ENCODE results near the gene FBXL7. TPM values are rescaled to one million over a fixed set of nuclear protein-coding genes. Genes with fewer than 3 reads are reported as not detected.

The FBXL7 gene
- polyA plus RNA-seq, 4 donors, result 0.22 to 4.2 (median 2.7) TPM

- no peaks in the 10 kb centered on the region for H3K27me3 ChIP-seq (ENCODE audit: control insufficient read depth in 3 of 3, insufficient read depth in 3 of 3, low read length in 3 of 3)
- WGBS, 3 donors, result 72 to 84% (median 75%) methylated on average over 4 of the region's 4 CpGs
- no peak for DNase-seq
- FAIRE-seq, result no peak
- no peaks in the 10 kb centered on the region for H3K36me3 ChIP-seq (ENCODE audit: control insufficient read depth in 3 of 3, insufficient read depth in 2 of 3, low read depth in 1 of 3, low read length in 3 of 3)
- no peaks in the 10 kb centered on the region for H3K4me1 ChIP-seq (ENCODE audit: control insufficient read depth in 3 of 3, insufficient read depth in 2 of 3, low read depth in 1 of 3, low read length in 2 of 3)
- H3K9me3 ChIP-seq (ENCODE audit: control insufficient read depth in 2 of 2, insufficient read depth in 1 of 2, low read depth in 1 of 2, low read length in 1 of 2), result no peaks in the 10 kb centered on the region
- H3K27ac ChIP-seq (ENCODE audit: low read depth in 1 of 3, low read length in 2 of 3), result no peak overlapping the region
- H3K4me3 ChIP-seq (ENCODE audit: low read depth in 1 of 3, low read length in 3 of 3), result no peak overlapping the region
Observed at GRCh38 chr5:15833365-15833764, 333.4 kb downstream of the FBXL7 start.

GRCh38 chr5:15834596-15835245 is 334.7 kb downstream of the FBXL7 start:
- DNase-seq, result no peak
- Histone ChIP-seq H3K4me1 (ENCODE audit: control insufficient read depth in 3 of 3, insufficient read depth in 2 of 3, low read depth in 1 of 3, low read length in 2 of 3) (no peaks in the 10 kb centered on the region), H3K27me3 (ENCODE audit: control insufficient read depth in 3 of 3, insufficient read depth in 3 of 3, low read length in 3 of 3) (no peaks in the 10 kb centered on the region), H3K9me3 (ENCODE audit: control insufficient read depth in 2 of 2, insufficient read depth in 1 of 2, low read depth in 1 of 2, low read length in 1 of 2) (no peaks in the 10 kb centered on the region), H3K27ac (ENCODE audit: low read depth in 1 of 3, low read length in 2 of 3) (no peak overlapping the region), H3K36me3 (ENCODE audit: control insufficient read depth in 3 of 3, insufficient read depth in 2 of 3, low read depth in 1 of 3, low read length in 3 of 3) (no peaks in the 10 kb centered on the region), H3K4me3 (ENCODE audit: low read depth in 1 of 3, low read length in 3 of 3) (no peak overlapping the region)
- no peak for FAIRE-seq
- WGBS, 3 donors, result 43 to 44% (median 44%) methylated on average over 3 of the region's 3 CpGs

- no peaks in the 10 kb centered on the region for H3K27me3 ChIP-seq (ENCODE audit: control insufficient read depth in 3 of 3, insufficient read depth in 3 of 3, low read length in 3 of 3)
- H3K4me1 ChIP-seq (ENCODE audit: control insufficient read depth in 3 of 3, insufficient read depth in 2 of 3, low read depth in 1 of 3, low read length in 2 of 3), result no peaks in the 10 kb centered on the region
- no peaks in the 10 kb centered on the region for H3K9me3 ChIP-seq (ENCODE audit: control insufficient read depth in 2 of 2, insufficient read depth in 1 of 2, low read depth in 1 of 2, low read length in 1 of 2)
- DNase-seq (no peak), FAIRE-seq (no peak)
- no peak overlapping the region for H3K4me3 ChIP-seq (ENCODE audit: low read depth in 1 of 3, low read length in 3 of 3)
- no peak overlapping the region for H3K27ac ChIP-seq (ENCODE audit: low read depth in 1 of 3, low read length in 2 of 3)
- no peaks in the 10 kb centered on the region for H3K36me3 ChIP-seq (ENCODE audit: control insufficient read depth in 3 of 3, insufficient read depth in 2 of 3, low read depth in 1 of 3, low read length in 3 of 3)
- WGBS, 3 donors, result 88 to 89% (median 88%) methylated on average over 2 of the region's 2 CpGs
Observed at GRCh38 chr5:15835514-15835913, 335.5 kb downstream of the FBXL7 start.

- no peaks in the 10 kb centered on the region for H3K36me3 ChIP-seq (ENCODE audit: control insufficient read depth in 3 of 3, insufficient read depth in 2 of 3, low read depth in 1 of 3, low read length in 3 of 3)
- 33 to 41% (median 36%) methylated on average over 2 of the region's 2 CpGs for WGBS, 3 donors
- no peak overlapping the region for H3K4me3 ChIP-seq (ENCODE audit: low read depth in 1 of 3, low read length in 3 of 3)
- H3K27me3 ChIP-seq (ENCODE audit: control insufficient read depth in 3 of 3, insufficient read depth in 3 of 3, low read length in 3 of 3), result no peaks in the 10 kb centered on the region
- no peak for FAIRE-seq
- no peaks in the 10 kb centered on the region for H3K4me1 ChIP-seq (ENCODE audit: control insufficient read depth in 3 of 3, insufficient read depth in 2 of 3, low read depth in 1 of 3, low read length in 2 of 3)
- no peak overlapping the region for H3K27ac ChIP-seq (ENCODE audit: low read depth in 1 of 3, low read length in 2 of 3)
- H3K9me3 ChIP-seq (ENCODE audit: control insufficient read depth in 2 of 2, insufficient read depth in 1 of 2, low read depth in 1 of 2, low read length in 1 of 2), result peaks cover 0 to 8% of the 10 kb centered on the region in 2 donors
- DNase-seq, result no peak
Observed at GRCh38 chr5:15837551-15838289, 337.7 kb downstream of the FBXL7 start.

GRCh38 chr5:15844253-15844652 is 344.3 kb downstream of the FBXL7 start:
- Histone ChIP-seq H3K27me3 (ENCODE audit: control insufficient read depth in 3 of 3, insufficient read depth in 3 of 3, low read length in 3 of 3) (no peaks in the 10 kb centered on the region), H3K4me3 (ENCODE audit: low read depth in 1 of 3, low read length in 3 of 3) (no peak overlapping the region), H3K4me1 (ENCODE audit: control insufficient read depth in 3 of 3, insufficient read depth in 2 of 3, low read depth in 1 of 3, low read length in 2 of 3) (no peaks in the 10 kb centered on the region), H3K36me3 (ENCODE audit: control insufficient read depth in 3 of 3, insufficient read depth in 2 of 3, low read depth in 1 of 3, low read length in 3 of 3) (no peaks in the 10 kb centered on the region), H3K27ac (ENCODE audit: low read depth in 1 of 3, low read length in 2 of 3) (no peak overlapping the region), H3K9me3 (ENCODE audit: control insufficient read depth in 2 of 2, insufficient read depth in 1 of 2, low read depth in 1 of 2, low read length in 1 of 2) (peaks cover 0 to 8% of the 10 kb centered on the region in 2 donors)
- WGBS, 3 donors, result 57 to 75% (median 64%) methylated on average over 4 of the region's 4 CpGs
- FAIRE-seq (no peak), DNase-seq (no peak)

- Histone ChIP-seq H3K4me3 (ENCODE audit: low read depth in 1 of 3, low read length in 3 of 3) (no peak overlapping the region), H3K27ac (ENCODE audit: low read depth in 1 of 3, low read length in 2 of 3) (no peak overlapping the region), H3K4me1 (ENCODE audit: control insufficient read depth in 3 of 3, insufficient read depth in 2 of 3, low read depth in 1 of 3, low read length in 2 of 3) (no peaks in the 10 kb centered on the region), H3K9me3 (ENCODE audit: control insufficient read depth in 2 of 2, insufficient read depth in 1 of 2, low read depth in 1 of 2, low read length in 1 of 2) (peaks cover 0 to 8% of the 10 kb centered on the region in 2 donors), H3K36me3 (ENCODE audit: control insufficient read depth in 3 of 3, insufficient read depth in 2 of 3, low read depth in 1 of 3, low read length in 3 of 3) (no peaks in the 10 kb centered on the region), H3K27me3 (ENCODE audit: control insufficient read depth in 3 of 3, insufficient read depth in 3 of 3, low read length in 3 of 3) (no peaks in the 10 kb centered on the region)
- WGBS, 3 donors, result 80 to 95% (median 88%) methylated on average over 3 of the region's 3 CpGs
- no peak for FAIRE-seq
- no peak for DNase-seq
Observed at GRCh38 chr5:15844871-15845270, 344.9 kb downstream of the FBXL7 start.

- Histone ChIP-seq H3K27me3 (ENCODE audit: control insufficient read depth in 3 of 3, insufficient read depth in 3 of 3, low read length in 3 of 3) (no peaks in the 10 kb centered on the region), H3K4me1 (ENCODE audit: control insufficient read depth in 3 of 3, insufficient read depth in 2 of 3, low read depth in 1 of 3, low read length in 2 of 3) (no peaks in the 10 kb centered on the region), H3K9me3 (ENCODE audit: control insufficient read depth in 2 of 2, insufficient read depth in 1 of 2, low read depth in 1 of 2, low read length in 1 of 2) (no peaks in the 10 kb centered on the region), H3K4me3 (ENCODE audit: low read depth in 1 of 3, low read length in 3 of 3) (no peak overlapping the region), H3K27ac (ENCODE audit: low read depth in 1 of 3, low read length in 2 of 3) (no peak overlapping the region), H3K36me3 (ENCODE audit: control insufficient read depth in 3 of 3, insufficient read depth in 2 of 3, low read depth in 1 of 3, low read length in 3 of 3) (no peaks in the 10 kb centered on the region)
- FAIRE-seq, result no peak
- 58 to 71% (median 70%) methylated on average over 5 of the region's 5 CpGs for WGBS, 3 donors
- DNase-seq, result no peak
Observed at GRCh38 chr5:15850536-15850935, 350.6 kb downstream of the FBXL7 start.

GRCh38 chr5:15850939-15851341 is 351.0 kb downstream of the FBXL7 start:
- no peak overlapping the region for H3K27ac ChIP-seq (ENCODE audit: low read depth in 1 of 3, low read length in 2 of 3)
- H3K36me3 ChIP-seq (ENCODE audit: control insufficient read depth in 3 of 3, insufficient read depth in 2 of 3, low read depth in 1 of 3, low read length in 3 of 3), result no peaks in the 10 kb centered on the region
- H3K9me3 ChIP-seq (ENCODE audit: control insufficient read depth in 2 of 2, insufficient read depth in 1 of 2, low read depth in 1 of 2, low read length in 1 of 2), result no peaks in the 10 kb centered on the region
- no peak overlapping the region for H3K4me3 ChIP-seq (ENCODE audit: low read depth in 1 of 3, low read length in 3 of 3)
- no peaks in the 10 kb centered on the region for H3K27me3 ChIP-seq (ENCODE audit: control insufficient read depth in 3 of 3, insufficient read depth in 3 of 3, low read length in 3 of 3)
- DNase-seq, result no peak
- no peak for FAIRE-seq
- H3K4me1 ChIP-seq (ENCODE audit: control insufficient read depth in 3 of 3, insufficient read depth in 2 of 3, low read depth in 1 of 3, low read length in 2 of 3), result no peaks in the 10 kb centered on the region
- WGBS, 3 donors, result 25 to 35% (median 28%) methylated on average over 6 of the region's 6 CpGs
